Measurements from ENCODE around the gene TMEM161B. TPM values are rescaled to one million over a fixed set of nuclear protein-coding genes. Genes with fewer than 3 reads are reported as not detected.

The TMEM161B gene
- total RNA-seq, 2 experiments from 2014 or later: 20.3 to 32.7 TPM

DNA sequence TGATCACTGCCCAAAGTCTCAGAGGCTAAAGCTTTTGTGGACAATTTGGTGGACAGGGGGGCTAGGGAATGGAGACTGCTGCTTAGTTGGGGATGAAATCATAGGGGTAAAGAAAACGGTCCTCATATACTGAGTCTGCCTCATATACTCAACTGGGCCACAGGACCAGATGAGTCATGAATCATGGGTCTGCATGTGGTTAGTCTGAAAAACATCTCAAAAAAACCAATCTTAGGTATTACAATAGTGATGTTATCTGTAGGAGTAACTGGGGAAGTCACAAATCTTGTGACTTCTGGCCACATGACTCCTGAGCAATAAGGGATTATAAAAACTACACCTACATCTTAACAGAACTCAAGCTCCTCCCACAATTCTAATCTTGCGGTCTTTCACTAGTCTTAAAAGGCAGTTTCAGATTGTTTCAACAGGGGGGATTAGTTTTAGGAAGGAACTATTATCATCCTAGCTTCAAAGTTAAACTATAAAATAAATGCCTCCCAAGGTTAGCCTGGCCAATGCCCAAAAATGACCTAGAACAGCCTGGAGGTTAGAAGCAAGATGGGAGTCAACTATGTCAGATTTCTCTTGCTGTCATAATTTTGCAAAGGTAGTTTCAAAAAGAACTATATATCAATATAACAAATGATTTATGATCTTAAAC is 17.5 kb downstream of the TMEM161B start:
- H4K20me1 ChIP-seq (ENCODE audit: insufficient read depth, low read length): peaks cover 14% of the 10 kb centered on the region
- intact Hi-C loops (cut with micrococcal nuclease; ENCODE audit: unreplicated experiment): no loop called here
- TF ChIP-seq, protein P1, sequence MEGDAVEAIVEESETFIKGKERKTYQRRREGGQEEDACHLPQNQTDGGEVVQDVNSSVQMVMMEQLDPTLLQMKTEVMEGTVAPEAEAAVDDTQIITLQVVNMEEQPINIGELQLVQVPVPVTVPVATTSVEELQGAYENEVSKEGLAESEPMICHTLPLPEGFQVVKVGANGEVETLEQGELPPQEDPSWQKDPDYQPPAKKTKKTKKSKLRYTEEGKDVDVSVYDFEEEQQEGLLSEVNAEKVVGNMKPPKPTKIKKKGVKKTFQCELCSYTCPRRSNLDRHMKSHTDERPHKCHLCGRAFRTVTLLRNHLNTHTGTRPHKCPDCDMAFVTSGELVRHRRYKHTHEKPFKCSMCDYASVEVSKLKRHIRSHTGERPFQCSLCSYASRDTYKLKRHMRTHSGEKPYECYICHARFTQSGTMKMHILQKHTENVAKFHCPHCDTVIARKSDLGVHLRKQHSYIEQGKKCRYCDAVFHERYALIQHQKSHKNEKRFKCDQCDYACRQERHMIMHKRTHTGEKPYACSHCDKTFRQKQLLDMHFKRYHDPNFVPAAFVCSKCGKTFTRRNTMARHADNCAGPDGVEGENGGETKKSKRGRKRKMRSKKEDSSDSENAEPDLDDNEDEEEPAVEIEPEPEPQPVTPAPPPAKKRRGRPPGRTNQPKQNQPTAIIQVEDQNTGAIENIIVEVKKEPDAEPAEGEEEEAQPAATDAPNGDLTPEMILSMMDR (conservative IDR thresholded peaks at IDR 0.05; ENCODE audit: low read length): no peak
- TF ChIP-seq EZH2phosphoT487 (IDR thresholded peaks at IDR 0.05; ENCODE audit: borderline replicate concordance, low read depth, low read length): no peak
- H3K9me2 ChIP-seq (ENCODE audit: insufficient read depth, low read length): no peaks in the 10 kb centered on the region
- H3K27ac ChIP-seq (ENCODE audit: low read depth, low read length, poor library complexity, severe bottlenecking): no peak overlapping the region
- no peaks in the 10 kb centered on the region for H3K9me3 ChIP-seq (ENCODE audit: low read length)
- H3K79me2 ChIP-seq (ENCODE audit: insufficient read depth, low read depth, low read length): peaks cover 100% of the 10 kb centered on the region
- BruUV-seq (replicated peaks): no TSS peak
- no peak overlapping the region for H3K4me2 ChIP-seq (ENCODE audit: low read length)
- no peak for DNase-seq (ENCODE audit: low spot score)
- H2AFZ ChIP-seq (ENCODE audit: low read length): no peak overlapping the region
- peaks cover 59% of the 10 kb centered on the region for H3K36me3 ChIP-seq (ENCODE audit: insufficient read depth, low read length)
- ChIA-PET POLR2A (interaction anchor here (1.0 to 1.2 kb wide), 3 partner anchors 11 to 22 kb away, joined by 3 to 7 read pairs (median 5); no protein-coding TSS in a partner anchor), CTCF (ENCODE audit: unreplicated experiment) (interaction anchor here (1.2 kb wide), 1 partner anchor 12 kb away, joined by 3 read pairs; no protein-coding TSS in a partner anchor)
- no peak overlapping the region for H3K4me3 ChIP-seq (ENCODE audit: low read depth, low read length, poor library complexity, severe bottlenecking)
- H3K4me1 ChIP-seq (ENCODE audit: insufficient read depth, low read length, poor library complexity, severe bottlenecking): no peaks in the 10 kb centered on the region

DNA sequence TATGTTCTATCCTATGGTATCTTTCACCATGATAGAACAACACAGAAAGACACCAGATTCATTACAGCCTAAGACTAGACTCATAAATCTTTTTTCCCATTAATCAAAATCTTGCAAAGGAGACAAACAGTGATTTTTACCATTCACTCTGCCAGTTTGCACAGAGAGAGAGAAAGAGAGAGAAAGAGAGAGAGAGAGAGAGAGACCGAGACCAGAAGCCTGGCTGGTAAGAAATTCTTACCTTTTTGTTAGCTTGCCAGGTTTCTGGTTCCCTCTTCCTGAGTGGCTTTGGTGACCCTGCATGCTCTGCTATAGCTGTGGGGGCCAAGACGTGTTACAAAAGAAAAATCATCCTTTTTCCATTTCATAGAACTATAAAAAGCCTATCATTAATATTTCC is 18.6 kb downstream of the TMEM161B start:
- ChIA-PET POLR2A (interaction anchor here (0.6 to 1.2 kb wide), 2 partner anchors 10 to 69 kb away, joined by 4 to 7 read pairs; no protein-coding TSS in a partner anchor), CTCF (ENCODE audit: unreplicated experiment) (no interaction called here)
- intact Hi-C loops (cut with micrococcal nuclease; ENCODE audit: unreplicated experiment): no loop called here
- Histone ChIP-seq H3K4me3 (ENCODE audit: low read depth, low read length, poor library complexity, severe bottlenecking) (no peak overlapping the region), H4K20me1 (ENCODE audit: insufficient read depth, low read length) (peaks cover 8% of the 10 kb centered on the region), H3K4me2 (ENCODE audit: low read length) (no peak overlapping the region), H3K9me2 (ENCODE audit: insufficient read depth, low read length) (no peaks in the 10 kb centered on the region), H3K36me3 (ENCODE audit: insufficient read depth, low read length) (peaks cover 53% of the 10 kb centered on the region), H3K79me2 (ENCODE audit: insufficient read depth, low read depth, low read length) (peaks cover 100% of the 10 kb centered on the region), H3K9me3 (ENCODE audit: low read length) (no peaks in the 10 kb centered on the region), H2AFZ (ENCODE audit: low read length) (no peak overlapping the region), H3K27ac (ENCODE audit: low read depth, low read length, poor library complexity, severe bottlenecking) (no peak overlapping the region), H3K4me1 (ENCODE audit: insufficient read depth, low read length, poor library complexity, severe bottlenecking) (no peaks in the 10 kb centered on the region)
- TF ChIP-seq EZH2phosphoT487 (IDR thresholded peaks at IDR 0.05; ENCODE audit: borderline replicate concordance, low read depth, low read length): no peak
- TF ChIP-seq, protein P1 (conservative IDR thresholded peaks at IDR 0.05; ENCODE audit: low read length): no peak
- no peak for DNase-seq (ENCODE audit: low spot score)
- BruUV-seq (replicated peaks): no TSS peak

Data from OCI-LY7 (cell line).